Mononuclear cell (primary cell): ENCODE data around the gene SCRN2. TPM values are rescaled to one million over a fixed set of nuclear protein-coding genes. Genes with fewer than 3 reads are reported as not detected.

ENCODE experiments used
- H3K27me3 ChIP-seq: 2 replicates; pipeline ENCODE4 v1.6.0; 2011; ENCODE audit warnings: low read length, control low read depth; ENCODE audit not compliant: insufficient read depth
- H3K4me1 ChIP-seq: 2 replicates; pipeline ENCODE4 v1.5.1; 2011; ENCODE audit warnings: mild to moderate bottlenecking, low read length, control low read depth; ENCODE audit not compliant: insufficient read depth
- H3K4me3 ChIP-seq: 2 replicates; pipeline ENCODE4 v1.5.1; 2011; ENCODE audit warnings: mild to moderate bottlenecking, low read length, moderate library complexity
- H3K9me3 ChIP-seq: 2 replicates; pipeline ENCODE4 v1.5.1; 2011; ENCODE audit warnings: low read depth, mild to moderate bottlenecking, control low read depth, low read length
- total RNA-seq: library from RNA; depleted of rRNA; stranded (reverse); fragments of >200 nt; gene quantifications from one replicate; pipeline ENCODE4 v1.2.3, GENCODE V29; 2012

SCRN2 gene
- total RNA-seq, 1 donor, result 11.2 TPM

GRCh38 chr17:47856830-47857229 is 15.8 kb upstream of the SCRN2 start:
- no peaks in the 10 kb centered on the region for H3K4me1 ChIP-seq
- H3K4me3 ChIP-seq, result no peak overlapping the region
- H3K9me3 ChIP-seq, result no peaks in the 10 kb centered on the region
- H3K27me3 ChIP-seq, result peaks cover 38% of the 10 kb centered on the region

DNA sequence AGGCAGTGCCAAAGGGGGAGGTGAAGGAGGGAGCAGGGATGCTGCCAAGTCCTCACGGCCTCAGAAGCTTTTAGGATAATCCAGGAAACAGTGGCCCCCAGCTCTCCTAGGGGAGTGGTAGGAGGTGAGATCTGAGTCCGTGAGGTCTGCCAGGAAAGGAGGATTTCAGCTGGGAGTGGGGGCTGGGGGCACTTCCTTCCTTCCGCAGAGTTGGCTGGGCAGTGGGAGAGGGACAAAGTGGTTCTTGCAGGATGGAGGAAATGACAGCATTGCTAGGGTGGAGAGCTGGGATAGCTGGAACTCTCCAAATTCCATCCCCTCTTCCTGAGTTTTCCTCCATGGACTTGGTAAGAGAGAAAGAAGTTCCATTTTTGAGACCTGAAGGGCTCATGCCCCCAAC is 14.7 kb upstream of the SCRN2 start:
- Histone ChIP-seq H3K4me1 (peaks cover 5% of the 10 kb centered on the region), H3K9me3 (no peaks in the 10 kb centered on the region), H3K27me3 (peaks cover 43% of the 10 kb centered on the region), H3K4me3 (no peak overlapping the region)

DNA sequence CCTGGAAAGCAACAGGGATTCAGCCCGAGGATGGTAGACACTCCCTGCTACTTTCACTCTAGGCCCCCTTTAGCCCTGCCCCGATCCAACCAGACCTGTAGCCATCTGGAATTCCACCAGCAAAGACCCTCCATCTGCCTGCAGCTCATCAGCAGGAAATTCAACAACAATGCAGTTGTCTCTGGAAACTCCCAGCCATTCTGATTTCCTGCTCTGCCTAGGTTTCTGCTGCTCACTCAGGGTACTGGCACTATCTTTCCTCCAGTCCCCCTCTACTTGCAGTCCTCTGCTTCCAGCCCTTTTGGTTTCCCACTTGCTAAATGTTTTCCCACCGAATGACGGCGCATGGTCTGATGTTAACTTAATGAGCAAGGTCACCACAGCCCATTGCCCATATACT is 12.5 kb upstream of the SCRN2 start:
- H3K27me3 ChIP-seq, result peaks cover 65% of the 10 kb centered on the region
- no peaks in the 10 kb centered on the region for H3K9me3 ChIP-seq
- H3K4me1 ChIP-seq, result peaks cover 9% of the 10 kb centered on the region
- H3K4me3 ChIP-seq, result no peak overlapping the region

DNA sequence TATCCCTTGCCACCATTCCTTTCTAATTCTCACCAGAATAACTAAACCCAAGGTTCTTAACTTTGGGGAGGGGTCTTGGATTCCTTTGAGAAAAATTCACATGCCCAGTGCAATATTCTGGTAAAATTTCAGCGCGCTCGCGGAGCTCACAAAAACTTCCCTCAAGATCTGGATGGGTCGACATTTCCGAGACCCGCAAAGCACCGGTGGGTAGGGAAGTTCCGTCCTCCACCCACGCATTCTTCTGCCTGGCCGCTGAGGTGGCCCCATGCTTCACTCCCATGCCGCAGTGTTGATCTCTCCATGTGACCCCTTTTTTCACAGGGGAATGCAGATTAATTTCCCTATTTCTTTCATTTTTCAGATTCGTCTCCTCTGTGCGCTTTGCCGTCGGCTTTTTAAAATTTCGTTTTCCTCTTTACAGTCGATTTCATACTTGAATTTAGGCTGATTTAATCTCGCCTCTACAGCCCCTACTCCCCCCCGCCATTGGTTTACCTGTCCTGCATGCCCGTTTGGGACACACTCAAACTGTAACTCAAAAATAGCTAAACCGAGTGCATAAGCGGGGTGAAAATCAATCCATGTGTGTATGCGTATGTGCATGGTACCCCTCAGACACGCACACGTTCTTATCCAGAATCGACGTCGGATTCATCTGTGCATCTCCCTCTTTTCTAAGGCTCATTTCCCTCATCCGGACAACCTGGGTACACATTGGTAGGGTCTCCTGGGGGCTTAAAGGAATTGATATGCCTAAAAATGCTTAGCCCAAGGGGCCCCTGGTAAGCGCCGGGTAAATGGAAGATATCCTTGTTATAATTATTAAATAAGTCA is 11.3 kb upstream of the SCRN2 start:
- Histone ChIP-seq H3K27me3 (peaks cover 78% of the 10 kb centered on the region), H3K4me3 (no peak overlapping the region), H3K9me3 (no peaks in the 10 kb centered on the region), H3K4me1 (peaks cover 9% of the 10 kb centered on the region)

GRCh38 chr17:47851764-47852112 is 10.7 kb upstream of the SCRN2 start:
- Histone ChIP-seq H3K9me3 (no peaks in the 10 kb centered on the region), H3K27me3 (peaks cover 82% of the 10 kb centered on the region), H3K4me1 (peaks cover 9% of the 10 kb centered on the region), H3K4me3 (no peak overlapping the region)

DNA sequence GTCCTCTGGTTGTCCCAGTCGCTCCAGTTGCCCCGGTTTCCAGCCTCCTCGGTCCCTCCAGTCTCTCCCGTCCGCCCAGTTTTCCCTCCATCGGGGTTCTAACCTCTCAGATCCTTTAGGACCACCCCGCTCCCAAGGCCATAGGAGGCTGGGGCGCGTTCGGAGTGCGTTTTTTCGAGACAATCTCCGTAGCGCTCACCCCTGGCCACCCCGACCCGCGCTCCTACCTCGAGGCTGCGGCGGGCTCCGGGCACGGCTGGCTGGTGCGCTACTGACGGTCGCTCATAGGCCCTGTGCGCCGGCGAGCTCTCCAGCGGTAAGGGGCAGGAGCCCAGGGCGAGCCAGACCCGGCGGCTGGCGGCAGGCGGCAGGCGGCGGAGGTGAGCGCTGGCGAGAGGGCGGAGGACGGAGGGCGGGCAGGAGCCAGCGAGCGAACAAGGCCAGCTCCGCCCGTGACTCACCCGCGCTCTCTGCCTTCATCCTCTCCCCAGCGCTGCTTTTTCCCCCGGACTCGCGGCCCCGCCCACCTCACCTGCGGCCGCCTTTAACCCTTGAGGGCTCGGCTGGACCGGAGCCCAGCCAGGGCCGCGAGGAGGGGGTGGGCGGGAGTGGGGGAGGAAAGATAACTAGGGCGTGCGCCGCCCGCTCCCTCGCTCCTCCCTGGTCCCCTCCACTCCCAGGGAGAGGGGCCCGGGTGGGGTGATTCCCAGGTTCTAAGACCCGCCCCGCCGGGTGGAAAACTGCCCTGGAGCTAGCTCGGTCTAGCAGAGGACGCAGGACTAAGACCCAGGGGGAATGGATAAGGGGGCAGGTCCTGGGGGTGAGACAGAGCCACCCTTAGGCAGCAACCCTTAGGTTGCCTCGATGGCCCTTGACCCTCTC is 9.9 kb upstream of the SCRN2 start, which contains the start of gene SP6:
SP6 (minus strand) TSS at position 472 of the 882 bp plus-strand sequence. CDS start 2,734 bp downstream, outside the sequence.
- no peak within 1 kb of the TSS for H3K4me3 ChIP-seq
- peaks cover 9% of the 10 kb centered on the region for H3K4me1 ChIP-seq
- H3K9me3 ChIP-seq, result no peaks in the 10 kb centered on the region
- H3K27me3 ChIP-seq, result peaks cover 90% of the 10 kb centered on the region

GRCh38 chr17:47850373-47850691 is 9.3 kb upstream of the SCRN2 start:
- H3K4me1 ChIP-seq, result peaks cover 9% of the 10 kb centered on the region
- peaks cover 93% of the 10 kb centered on the region for H3K27me3 ChIP-seq
- no peak overlapping the region for H3K4me3 ChIP-seq
- no peaks in the 10 kb centered on the region for H3K9me3 ChIP-seq

GRCh38 chr17:47848198-47848513 is 7.1 kb upstream of the SCRN2 start:
- Histone ChIP-seq H3K4me3 (no peak overlapping the region), H3K4me1 (peaks cover 9% of the 10 kb centered on the region), H3K9me3 (no peaks in the 10 kb centered on the region), H3K27me3 (peaks cover 85% of the 10 kb centered on the region)

DNA sequence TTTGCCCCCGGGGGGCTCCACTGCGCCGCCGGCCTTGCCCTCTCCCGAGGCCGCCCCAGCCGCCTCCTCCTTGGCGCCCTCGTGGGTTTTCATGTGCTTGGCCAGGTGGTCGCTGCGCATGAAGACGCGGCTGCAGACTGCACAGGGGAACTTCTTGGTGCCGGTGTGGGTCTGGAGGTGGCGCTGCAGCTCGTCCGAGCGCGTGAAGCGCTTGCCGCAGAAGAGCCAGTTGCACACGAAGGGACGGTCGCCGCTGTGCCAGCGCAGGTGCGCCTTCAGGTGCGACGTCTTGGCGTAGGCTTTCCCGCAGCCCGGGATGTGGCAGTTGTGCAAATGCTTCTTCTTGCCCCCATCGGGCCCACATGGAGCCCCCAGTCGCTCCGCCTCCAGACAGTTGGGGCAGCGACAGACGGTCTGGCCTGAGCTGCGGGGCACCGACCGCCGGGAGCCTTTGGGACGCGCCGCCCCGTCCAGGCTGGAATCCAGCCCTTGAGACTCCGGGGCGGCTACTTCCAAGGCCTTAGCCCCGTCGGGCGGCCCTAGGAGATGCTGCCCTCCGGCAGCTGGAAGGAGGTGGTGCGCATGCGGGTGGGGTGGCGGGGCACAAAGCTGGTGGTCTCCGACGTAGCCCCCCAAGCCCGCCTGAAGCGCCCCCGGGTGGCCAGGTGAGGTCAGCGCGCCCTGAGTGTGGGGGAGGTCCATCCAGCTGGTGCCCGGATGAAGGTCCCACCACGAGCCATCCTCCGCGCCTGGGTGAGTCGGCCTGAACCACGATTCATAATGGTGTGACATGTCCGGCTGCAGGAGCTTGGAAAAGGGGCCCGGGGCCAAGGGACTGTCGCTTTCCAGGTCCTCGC is 6.5 kb upstream of the SCRN2 start:
- Histone ChIP-seq H3K4me1 (peaks cover 9% of the 10 kb centered on the region), H3K9me3 (no peaks in the 10 kb centered on the region), H3K27me3 (peaks cover 79% of the 10 kb centered on the region), H3K4me3 (no peak overlapping the region)

DNA sequence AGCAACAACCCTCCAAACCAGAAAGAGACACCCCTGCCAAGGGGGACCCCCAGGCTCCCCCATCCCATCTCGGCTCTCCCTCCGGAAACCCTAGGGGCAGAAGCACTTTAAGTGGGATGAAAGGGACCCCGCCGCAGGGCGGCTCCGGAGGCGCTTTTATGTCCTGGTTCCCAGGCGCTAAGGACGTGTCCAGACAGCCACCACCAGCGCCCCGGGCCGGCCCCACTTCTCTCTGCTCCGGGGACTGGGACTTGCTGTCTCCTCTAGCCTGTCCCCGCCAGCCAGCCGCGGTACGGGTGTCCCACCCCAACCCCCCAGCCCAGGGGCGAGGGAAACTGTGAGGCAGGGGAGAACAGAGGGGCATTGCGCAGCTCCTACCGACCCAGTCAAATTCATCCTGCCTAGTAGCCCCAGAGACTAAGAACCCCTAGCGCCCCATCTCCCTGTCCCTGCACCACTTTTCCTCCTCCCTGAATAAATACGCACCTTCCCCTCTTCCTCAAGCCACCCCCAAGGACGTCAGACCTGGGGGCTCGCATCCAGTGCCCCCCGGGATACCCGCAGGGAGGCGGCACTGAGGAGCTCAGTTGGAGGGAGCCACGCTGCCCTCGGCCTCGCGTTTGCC is 5.8 kb upstream of the SCRN2 start:
- H3K4me1 ChIP-seq, result peaks cover 9% of the 10 kb centered on the region
- no peak overlapping the region for H3K4me3 ChIP-seq
- peaks cover 72% of the 10 kb centered on the region for H3K27me3 ChIP-seq
- H3K9me3 ChIP-seq, result no peaks in the 10 kb centered on the region

- Histone ChIP-seq H3K4me1 (peaks cover 14% of the 10 kb centered on the region), H3K9me3 (no peaks in the 10 kb centered on the region), H3K4me3 (no peak overlapping the region), H3K27me3 (peaks cover 66% of the 10 kb centered on the region)
Measured at GRCh38 chr17:47845716-47846075, 4.6 kb upstream of the SCRN2 start.

DNA sequence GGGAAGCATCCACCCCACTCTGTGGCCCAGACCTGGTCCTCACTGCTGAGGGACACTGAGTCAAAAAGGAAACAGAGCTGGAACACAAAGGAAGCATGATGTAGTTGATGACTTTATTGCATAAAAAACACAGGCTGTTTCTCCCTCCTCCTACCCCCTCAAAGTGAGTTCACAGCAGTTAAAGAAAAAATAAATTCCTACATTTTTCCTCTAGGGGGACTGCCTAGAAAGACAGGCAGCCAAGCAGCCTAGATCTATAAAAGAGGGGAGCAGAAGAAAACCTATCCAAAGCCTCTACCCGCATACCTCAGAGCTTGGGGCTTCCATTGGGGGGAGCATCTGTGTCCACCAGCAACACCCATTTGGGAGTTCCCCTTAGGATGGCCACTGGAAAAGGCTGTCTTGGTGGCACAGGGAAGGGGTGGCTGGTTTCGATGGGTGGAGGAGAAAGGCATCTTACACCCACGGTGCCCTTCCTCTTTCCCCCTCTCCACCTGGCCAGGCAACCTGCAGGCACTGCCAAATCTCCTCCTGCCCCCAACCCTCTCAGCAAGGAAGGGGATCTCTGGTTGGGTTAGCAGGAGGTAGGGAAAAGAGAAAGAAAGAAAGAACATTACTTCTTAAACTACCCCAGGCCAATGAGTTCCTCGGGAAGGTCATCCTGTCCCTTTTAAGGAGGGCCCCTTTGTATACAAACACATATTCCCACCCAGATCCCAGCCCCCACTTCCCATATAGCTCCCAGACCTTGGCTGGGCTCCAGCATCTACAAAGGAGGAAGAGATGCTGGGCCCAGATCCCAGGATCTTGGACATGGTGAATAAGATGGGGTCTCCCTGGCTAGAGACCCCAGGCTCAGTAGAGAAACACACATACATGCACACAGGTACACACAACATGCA is 4.0 kb upstream of the SCRN2 start:
- H3K27me3 ChIP-seq, result peaks cover 59% of the 10 kb centered on the region
- H3K4me3 ChIP-seq, result no peak overlapping the region
- peaks cover 16% of the 10 kb centered on the region for H3K4me1 ChIP-seq
- H3K9me3 ChIP-seq, result no peaks in the 10 kb centered on the region

- Histone ChIP-seq H3K27me3 (peaks cover 51% of the 10 kb centered on the region), H3K4me1 (peaks cover 17% of the 10 kb centered on the region)
Measured at GRCh38 chr17:47844227-47844626, 3.2 kb upstream of the SCRN2 start.

GRCh38 chr17:47843391-47843730 is 2.3 kb upstream of the SCRN2 start:
- Histone ChIP-seq H3K9me3 (no peaks in the 10 kb centered on the region), H3K27me3 (peaks cover 42% of the 10 kb centered on the region), H3K4me1 (peaks cover 17% of the 10 kb centered on the region), H3K4me3 (no peak overlapping the region)

More at GRCh38 chr17:47844227-47844626, 3.2 kb upstream of the SCRN2 start:
- H3K9me3 ChIP-seq, result no peaks in the 10 kb centered on the region
- H3K4me3 ChIP-seq, result no peak overlapping the region
